WTC11 (cell line): Measurements from ENCODE around the gene DIP2A. TPM values are rescaled to one million over a fixed set of nuclear protein-coding genes. Genes with fewer than 3 reads are reported as not detected.

ENCODE experiments used
- ATAC-seq: fragments of 200-7000 bp; cut with Tn5 transposase; 2 replicates; pipeline ENCODE4 v1.10.0; 2021; ENCODE audit warnings: mild to moderate bottlenecking, moderate library complexity
- CTCF ChIA-PET: fragments of 300-600 bp; sonication (Branson Sonifier 250); formaldehyde crosslinking; loops from one replicate; lab custom pipeline; 2021; ENCODE audit warnings: antibody characterized with exemption; lab: Charles Lee
- POLR2A ChIA-PET: fragments of 350-600 bp; sonication (Branson Sonifier 250); formaldehyde crosslinking; loops from one replicate; lab custom pipeline; 2021; ENCODE audit warnings: antibody characterized with exemption; lab: Charles Lee
- DNase-seq: peaks from one replicate; pipeline ENCODE4 v3.0.0; 2021; ENCODE audit warnings: low spot score
- H3K27ac Mint-ChIP-seq: 2 replicates; pipeline ENCODE4 v1.8.0; 2021; ENCODE audit warnings: mixed read lengths
- H3K27me3 Mint-ChIP-seq: 2 replicates; pipeline ENCODE4 v1.8.0; 2021; ENCODE audit warnings: low read depth, mild to moderate bottlenecking, moderate library complexity, mixed read lengths
- H3K36me3 Mint-ChIP-seq: 2 replicates; pipeline ENCODE4 v1.8.0; 2021; ENCODE audit warnings: mixed read lengths
- H3K4me1 Mint-ChIP-seq: 2 replicates; pipeline ENCODE4 v1.8.0; 2022; ENCODE audit warnings: mixed read lengths
- H3K4me3 Mint-ChIP-seq: 2 replicates; pipeline ENCODE4 v1.8.0; 2021; ENCODE audit warnings: mild to moderate bottlenecking, moderate library complexity, mixed read lengths
- H3K9me3 Mint-ChIP-seq: 2 replicates; pipeline ENCODE4 v1.8.0; 2021; ENCODE audit warnings: mixed read lengths
- AFF4 ChIP-seq: sonication (generic); formaldehyde crosslinking; IDR thresholded peaks from 2 replicates; pipeline ENCODE4 v1.8.1; 2023; ENCODE audit warnings: mild to moderate bottlenecking, missing genetic modification reagents, borderline replicate concordance
- ATF2 ChIP-seq: sonication (generic); formaldehyde crosslinking; IDR thresholded peaks from 2 replicates; pipeline ENCODE4 v1.8.1; 2022; ENCODE audit warnings: low read depth, missing genetic modification reagents, borderline replicate concordance
- CBFB ChIP-seq: sonication (generic); formaldehyde crosslinking; IDR thresholded peaks from 2 replicates; pipeline ENCODE4 v1.8.1; 2022; ENCODE audit warnings: mild to moderate bottlenecking, low read depth, missing genetic modification reagents
- CTCF ChIP-seq: fragments of 200-600 bp; IDR thresholded peaks from 2 replicates; pipeline ENCODE4 v1.8.0; 2022; ENCODE audit warnings: antibody characterized with exemption
- E2F5 ChIP-seq: sonication (generic); formaldehyde crosslinking; IDR thresholded peaks from 2 replicates; pipeline ENCODE4 v1.8.1; 2022; ENCODE audit warnings: mild to moderate bottlenecking, moderate library complexity, missing genetic modification reagents
- ESRRA ChIP-seq: sonication (generic); formaldehyde crosslinking; IDR thresholded peaks from 2 replicates; pipeline ENCODE4 v1.8.1; 2022; ENCODE audit warnings: mild to moderate bottlenecking, missing genetic modification reagents, borderline replicate concordance
- FOXJ3 ChIP-seq: sonication (generic); formaldehyde crosslinking; IDR thresholded peaks from 2 replicates; pipeline ENCODE4 v1.9.0; 2021; ENCODE audit warnings: missing genetic modification reagents, mild to moderate bottlenecking, borderline replicate concordance
- GRHL2 ChIP-seq: fragments of 250-450 bp; sonication (Bioruptor Pico); IDR thresholded peaks from 2 replicates; pipeline ENCODE4 v1.8.0; 2022; ENCODE audit warnings: mild to moderate bottlenecking, moderate library complexity; ENCODE audit not compliant: insufficient replicate concordance, severe bottlenecking
- HMGA2 ChIP-seq: fragments of 250-450 bp; sonication (Bioruptor Pico); IDR thresholded peaks from 2 replicates; pipeline ENCODE4 v1.4.0; 2021; ENCODE audit warnings: mild to moderate bottlenecking, moderate library complexity
- HMGXB4 ChIP-seq: sonication (generic); formaldehyde crosslinking; IDR thresholded peaks from 2 replicates; pipeline ENCODE4 v1.8.1; 2023; ENCODE audit warnings: mild to moderate bottlenecking, moderate library complexity, missing genetic modification reagents
- IRF1 ChIP-seq: sonication (generic); formaldehyde crosslinking; IDR thresholded peaks from 2 replicates; pipeline ENCODE4 v1.8.0; 2023; ENCODE audit warnings: missing genetic modification reagents
- JUN ChIP-seq: sonication (generic); formaldehyde crosslinking; IDR thresholded peaks from 2 replicates; pipeline ENCODE4 v1.8.0; 2023; ENCODE audit warnings: mild to moderate bottlenecking, missing genetic modification reagents
- MAX ChIP-seq: sonication (generic); formaldehyde crosslinking; IDR thresholded peaks from 2 replicates; pipeline ENCODE4 v1.8.0; 2022; ENCODE audit warnings: mild to moderate bottlenecking, missing genetic modification reagents
- MXD4 ChIP-seq: fragments of 250-450 bp; sonication (Bioruptor Pico); IDR thresholded peaks from 2 replicates; pipeline ENCODE4 v1.8.0; 2021; ENCODE audit warnings: mild to moderate bottlenecking, moderate library complexity, borderline replicate concordance
- NFE2L1 ChIP-seq: sonication (generic); formaldehyde crosslinking; IDR thresholded peaks from 2 replicates; pipeline ENCODE4 v1.8.1; 2023; ENCODE audit warnings: missing genetic modification reagents
- NR3C1 ChIP-seq: sonication (generic); formaldehyde crosslinking; conservative IDR thresholded peaks from 2 replicates; pipeline ENCODE4 v1.8.1; 2023; ENCODE audit warnings: low read depth, mild to moderate bottlenecking, missing genetic modification reagents
- ZBTB21 ChIP-seq: sonication (generic); formaldehyde crosslinking; IDR thresholded peaks from 2 replicates; pipeline ENCODE4 v1.8.1; 2023; ENCODE audit warnings: mild to moderate bottlenecking, missing genetic modification reagents, borderline replicate concordance
- ZMAT4 ChIP-seq: fragments of 250-450 bp; sonication (Bioruptor Pico); IDR thresholded peaks from 2 replicates; pipeline ENCODE4 v1.9.0; 2021; ENCODE audit warnings: mild to moderate bottlenecking
- ZNF416 ChIP-seq: fragments of 250-450 bp; sonication (Bioruptor Pico); IDR thresholded peaks from 2 replicates; pipeline ENCODE4 v1.9.0; 2021; ENCODE audit warnings: mild to moderate bottlenecking, inconsistent platforms
- total RNA-seq: library from RNA; stranded (reverse); gene quantifications from 3 replicates; pipeline ENCODE4 v1.2.3, GENCODE V29; 2021

The DIP2A gene
- total RNA-seq, 1 experiment from 2014 or later: 39.4 TPM

- Mint-ChIP-seq H3K4me1 (no peaks in the 10 kb centered on the region), H3K27me3 (no peaks in the 10 kb centered on the region), H3K4me3 (no peak overlapping the region), H3K27ac (no peak overlapping the region), H3K9me3 (no peaks in the 10 kb centered on the region), H3K36me3 (peaks cover 68% of the 10 kb centered on the region)
- TF ChIP-seq ATF2 (CRISPR knock-in tag): no peak
- no peak for DNase-seq
- CTCF ChIA-PET: no interaction called here
- no peak for ATAC-seq
- POLR2A ChIA-PET: no interaction called here
Measured at GRCh38 chr21:46438241-46438640, 20.4 kb upstream of the DIP2A start.

GRCh38 chr21:46439906-46440305 is 18.8 kb upstream of the DIP2A start:
- DNase-seq: no peak
- ChIA-PET POLR2A (no interaction called here), CTCF (no interaction called here)
- H3K4me1 Mint-ChIP-seq: 0 out of 2 replicates have a peak, but pooled peaks cover 3% of the 10 kb centered on the region
- no peaks in the 10 kb centered on the region for H3K9me3 Mint-ChIP-seq
- H3K36me3 Mint-ChIP-seq: peaks cover 64% of the 10 kb centered on the region
- no peak for ATAC-seq
- H3K27ac Mint-ChIP-seq: no peak overlapping the region
- TF ChIP-seq AFF4 (CRISPR knock-in tag): no peak
- no peaks in the 10 kb centered on the region for H3K27me3 Mint-ChIP-seq
- no peak overlapping the region for H3K4me3 Mint-ChIP-seq

- ChIA-PET CTCF (interaction anchor here (0.5 kb wide), 1 partner anchor 203 kb away, joined by 3 read pairs; no protein-coding TSS in a partner anchor), POLR2A (no interaction called here)
- Mint-ChIP-seq H3K27ac (no peak overlapping the region), H3K4me3 (no peak overlapping the region), H3K27me3 (no peaks in the 10 kb centered on the region), H3K9me3 (no peaks in the 10 kb centered on the region), H3K4me1 (peaks cover 6% of the 10 kb centered on the region), H3K36me3 (peaks cover 63% of the 10 kb centered on the region)
- ATAC-seq (no peak), DNase-seq (no peak)
- TF ChIP-seq HMGXB4 (CRISPR knock-in tag) (no peak), CBFB (no peak), NFE2L1 (CRISPR knock-in tag) (no peak), FOXJ3 (no peak), MXD4 (no peak), ZBTB21 (no peak), JUN (CRISPR knock-in tag) (no peak), NR3C1 (CRISPR knock-in tag) (no peak), ZMAT4 (CRISPR knock-in tag) (no peak), ZNF416 (CRISPR knock-in tag) (no peak), E2F5 (no peak), CTCF (no peak), HMGA2 (CRISPR knock-in tag) (no peak), IRF1 (CRISPR knock-in tag) (no peak), ESRRA (no peak), MAX (CRISPR knock-in tag) (no peak), GRHL2 (CRISPR knock-in tag) (no peak)
Measured at GRCh38 chr21:46441331-46441730, 17.4 kb upstream of the DIP2A start.
